OCI-LY1 (cell line): ENCODE results near the gene ROCK2.

Experiments used
- H2AFZ ChIP-seq: fragments of 200-600 bp; sonication (generic), shearing (Covaris generic); 2 replicates; pipeline ENCODE4 v1.6.0; 2014; ENCODE audit warnings: antibody characterized with exemption, mild to moderate bottlenecking, low read length
- H3F3A ChIP-seq: fragments of 200-600 bp; sonication (generic), shearing (Covaris generic); 2 replicates; pipeline ENCODE4 v1.6.0; 2014; ENCODE audit warnings: mild to moderate bottlenecking, antibody characterized with exemption, low read length, moderate library complexity; ENCODE audit not compliant: insufficient read depth
- H3K27ac ChIP-seq: fragments of 200-600 bp; sonication (generic); 2 replicates; pipeline ENCODE4 v1.5.1; 2014; ENCODE audit warnings: low read length, mixed run types, mild to moderate bottlenecking, low read depth; ENCODE audit not compliant: poor library complexity, severe bottlenecking
- H3K27me3 ChIP-seq: fragments of 200-600 bp; sonication (generic); 2 replicates; pipeline ENCODE4 v1.6.0; 2014; ENCODE audit warnings: antibody characterized with exemption, mild to moderate bottlenecking, low read length, moderate library complexity; ENCODE audit not compliant: insufficient read depth
- H3K36me3 ChIP-seq: fragments of 200-600 bp; sonication (generic); 2 replicates; pipeline ENCODE4 v1.6.1; 2014; ENCODE audit warnings: mild to moderate bottlenecking, antibody characterized with exemption, low read length, moderate library complexity, mixed read lengths; ENCODE audit not compliant: insufficient read depth
- H3K4me1 ChIP-seq: fragments of 200-600 bp; sonication (generic); 2 replicates; pipeline ENCODE4 v1.5.1; 2014; ENCODE audit warnings: mild to moderate bottlenecking, low read length, moderate library complexity; ENCODE audit not compliant: insufficient read depth, severe bottlenecking
- H3K4me2 ChIP-seq: fragments of 200-600 bp; sonication (generic), shearing (Covaris generic); 2 replicates; pipeline ENCODE4 v1.6.1; 2014; ENCODE audit warnings: low read length
- H3K4me3 ChIP-seq: fragments of 200-600 bp; sonication (generic); 2 replicates; pipeline ENCODE4 v1.5.1; 2014; ENCODE audit warnings: low read length, low read depth, mild to moderate bottlenecking, mixed read lengths; ENCODE audit not compliant: poor library complexity, severe bottlenecking
- H3K79me2 ChIP-seq: fragments of 200-600 bp; shearing (Covaris generic); 2 replicates; pipeline ENCODE4 v1.6.1; 2016; ENCODE audit warnings: mixed run types, low read length, mixed read lengths; ENCODE audit not compliant: insufficient read depth
- H3K9ac ChIP-seq: fragments of 200-600 bp; sonication (generic), shearing (Covaris generic); 2 replicates; pipeline ENCODE4 v1.6.1; 2014; ENCODE audit warnings: mild to moderate bottlenecking, low read length, mixed read lengths
- H3K9me2 ChIP-seq: fragments of 200-600 bp; sonication (generic), shearing (Covaris generic); 2 replicates; pipeline ENCODE4 v1.6.1; 2014; ENCODE audit warnings: low read depth, mild to moderate bottlenecking, low read length, mixed read lengths
- H3K9me3 ChIP-seq: fragments of 200-600 bp; shearing (Covaris generic); 2 replicates; pipeline ENCODE4 v1.6.1; 2014; ENCODE audit warnings: low read length, mixed read lengths
- H4K20me1 ChIP-seq: fragments of 200-600 bp; sonication (generic), shearing (Covaris generic); 2 replicates; pipeline ENCODE4 v1.6.0; 2016; ENCODE audit warnings: mild to moderate bottlenecking, low read length; ENCODE audit not compliant: insufficient read depth
- EZH2 ChIP-seq: fragments of 200-600 bp; sonication (generic), shearing (Covaris generic); IDR thresholded peaks from 2 replicates; pipeline ENCODE4 v1.8.0; 2017; ENCODE audit warnings: borderline replicate concordance, mixed run types, mild to moderate bottlenecking, antibody characterized with exemption, low read length, moderate library complexity, mixed read lengths
- TF ChIP-seq, protein P1 (sequence below): fragments of 200-600 bp; sonication (generic), shearing (Covaris generic); IDR thresholded peaks from 2 replicates; pipeline ENCODE4 v1.5.1; 2017; ENCODE audit warnings: mild to moderate bottlenecking, antibody characterized with exemption, low read length, moderate library complexity, mixed read lengths

The ROCK2 gene

GRCh38 chr2:11157731-11158130 is 186.7 kb downstream of the ROCK2 start:
- no peak overlapping the region for H3K9ac ChIP-seq
- H3K4me1 ChIP-seq, result peaks cover 14% of the 10 kb centered on the region
- H3F3A ChIP-seq, result no peaks in the 10 kb centered on the region
- no peaks in the 10 kb centered on the region for H4K20me1 ChIP-seq
- H3K9me2 ChIP-seq, result no peaks in the 10 kb centered on the region
- no peak overlapping the region for H3K4me2 ChIP-seq
- H3K36me3 ChIP-seq, result no peaks in the 10 kb centered on the region
- TF ChIP-seq, protein P1, sequence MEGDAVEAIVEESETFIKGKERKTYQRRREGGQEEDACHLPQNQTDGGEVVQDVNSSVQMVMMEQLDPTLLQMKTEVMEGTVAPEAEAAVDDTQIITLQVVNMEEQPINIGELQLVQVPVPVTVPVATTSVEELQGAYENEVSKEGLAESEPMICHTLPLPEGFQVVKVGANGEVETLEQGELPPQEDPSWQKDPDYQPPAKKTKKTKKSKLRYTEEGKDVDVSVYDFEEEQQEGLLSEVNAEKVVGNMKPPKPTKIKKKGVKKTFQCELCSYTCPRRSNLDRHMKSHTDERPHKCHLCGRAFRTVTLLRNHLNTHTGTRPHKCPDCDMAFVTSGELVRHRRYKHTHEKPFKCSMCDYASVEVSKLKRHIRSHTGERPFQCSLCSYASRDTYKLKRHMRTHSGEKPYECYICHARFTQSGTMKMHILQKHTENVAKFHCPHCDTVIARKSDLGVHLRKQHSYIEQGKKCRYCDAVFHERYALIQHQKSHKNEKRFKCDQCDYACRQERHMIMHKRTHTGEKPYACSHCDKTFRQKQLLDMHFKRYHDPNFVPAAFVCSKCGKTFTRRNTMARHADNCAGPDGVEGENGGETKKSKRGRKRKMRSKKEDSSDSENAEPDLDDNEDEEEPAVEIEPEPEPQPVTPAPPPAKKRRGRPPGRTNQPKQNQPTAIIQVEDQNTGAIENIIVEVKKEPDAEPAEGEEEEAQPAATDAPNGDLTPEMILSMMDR, result no peak
- no peak for TF ChIP-seq EZH2
- no peaks in the 10 kb centered on the region for H3K27me3 ChIP-seq
- no peaks in the 10 kb centered on the region for H3K9me3 ChIP-seq
- no peak overlapping the region for H2AFZ ChIP-seq
- H3K79me2 ChIP-seq, result no peaks in the 10 kb centered on the region
- H3K27ac ChIP-seq, result no peak overlapping the region
- H3K4me3 ChIP-seq, result no peak overlapping the region

DNA sequence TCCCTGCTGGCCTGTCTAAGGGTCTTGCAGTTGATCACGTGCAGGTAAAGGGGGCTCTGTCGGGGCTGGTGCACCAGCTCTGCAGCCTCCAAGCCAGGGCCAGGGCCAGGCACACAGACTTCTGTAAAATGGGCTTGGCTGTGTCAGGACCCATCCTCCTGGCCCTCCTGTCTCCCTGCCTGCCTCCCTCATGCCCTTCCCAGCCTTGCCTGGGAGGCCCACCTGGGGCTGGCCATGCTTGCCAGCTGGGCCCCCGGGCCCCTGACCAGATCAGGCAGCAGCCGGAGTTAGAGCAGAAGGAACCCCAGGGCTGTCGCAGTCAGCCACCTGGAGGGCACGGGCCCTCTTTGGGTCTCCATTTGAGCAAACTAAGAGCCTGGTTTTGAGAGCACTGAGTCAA is 187.1 kb downstream of the ROCK2 start:
- Histone ChIP-seq H3K4me2 (no peak overlapping the region), H3K27ac (no peak overlapping the region), H4K20me1 (no peaks in the 10 kb centered on the region), H3K9me2 (no peaks in the 10 kb centered on the region), H3F3A (no peaks in the 10 kb centered on the region), H3K79me2 (no peaks in the 10 kb centered on the region), H2AFZ (no peak overlapping the region), H3K36me3 (no peaks in the 10 kb centered on the region), H3K27me3 (no peaks in the 10 kb centered on the region), H3K9ac (no peak overlapping the region), H3K4me1 (peaks cover 14% of the 10 kb centered on the region), H3K9me3 (no peaks in the 10 kb centered on the region), H3K4me3 (no peak overlapping the region)
- TF ChIP-seq, protein P1, result no peak
- TF ChIP-seq EZH2, result no peak

DNA sequence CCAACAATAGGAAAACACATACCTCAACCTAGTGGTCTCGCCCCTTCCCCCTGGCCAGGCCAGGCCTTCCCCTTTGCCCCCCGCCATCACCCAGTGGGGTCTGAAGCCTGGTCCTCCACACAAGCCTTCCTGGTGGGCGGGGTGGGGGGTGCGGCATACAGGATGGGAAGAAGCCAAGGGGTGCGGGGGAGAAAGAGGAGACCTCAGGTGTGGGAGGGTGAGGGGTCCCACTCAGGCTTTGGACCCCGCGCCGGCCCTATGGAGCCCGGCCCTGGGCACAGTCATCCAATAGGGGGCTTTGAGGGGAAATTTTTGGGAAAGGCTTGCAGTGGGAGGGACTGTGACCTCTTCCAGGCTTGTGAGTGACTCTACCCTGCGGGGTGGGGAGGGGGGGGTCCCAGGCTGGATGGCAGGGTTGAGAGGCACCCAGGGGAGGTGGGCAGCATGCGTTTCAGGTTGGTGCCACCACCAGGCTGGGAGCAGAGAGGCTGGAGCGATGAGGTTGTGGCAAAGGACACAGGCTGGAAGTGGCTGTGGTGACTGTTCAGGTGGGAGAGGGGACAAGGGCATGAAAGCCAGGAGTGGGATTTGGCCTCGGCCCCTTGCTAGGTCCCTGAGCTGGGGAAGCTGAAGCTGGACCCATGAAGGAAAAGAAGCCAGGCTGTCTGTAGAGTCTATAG is 187.9 kb downstream of the ROCK2 start:
- peak overlapping the region; percentile 64 for H3K4me3 ChIP-seq

More for the DNA sequence above, 187.9 kb downstream of the ROCK2 start:
- Histone ChIP-seq H3K27ac (no peak overlapping the region), H3K79me2 (no peaks in the 10 kb centered on the region), H3K27me3 (no peaks in the 10 kb centered on the region), H3K9me3 (no peaks in the 10 kb centered on the region), H3K9ac (no peak overlapping the region), H3K4me1 (peaks cover 14% of the 10 kb centered on the region), H3K9me2 (no peaks in the 10 kb centered on the region), H2AFZ (no peak overlapping the region), H3F3A (no peaks in the 10 kb centered on the region), H4K20me1 (no peaks in the 10 kb centered on the region), H3K4me2 (peak overlapping the region; percentile 62; the same call in 1 of the 2 replicates), H3K36me3 (no peaks in the 10 kb centered on the region)
- TF ChIP-seq, protein P1, result no peak
- TF ChIP-seq EZH2, result no peak
